Measurements from ENCODE around the gene TPX2. TPM values are rescaled to one million over a fixed set of nuclear protein-coding genes. Genes with fewer than 3 reads are reported as not detected.

The TPX2 gene
- total and polyA plus RNA-seq, 10 of the 15 experiments (the other 5 are each of a cell fraction or from before 2014, with no cell fraction given) = 29.7 to 144 (median 89.0) TPM

- FAIRE-seq = no peak
- no peak overlapping the region for H3K9ac ChIP-seq (ENCODE audit: control insufficient read depth, insufficient read depth, low read length)
- no peaks in the 10 kb centered on the region for H4K20me1 ChIP-seq (ENCODE audit: control insufficient read depth, insufficient read depth)
- no peaks in the 10 kb centered on the region for H3K79me2 ChIP-seq (ENCODE audit: control insufficient read depth, insufficient read depth, low read length)
- H3K36me3 ChIP-seq (ENCODE audit: control insufficient read depth in 2 of 2, insufficient read depth in 2 of 2, low read length in 1 of 2) = no peaks in the 10 kb centered on the region; a peak in 1 of 4 replicates
- H3K4me3 ChIP-seq = no peak overlapping the region
- in situ Hi-C loops (cut with MboI) (no loop called here), intact Hi-C loops (cut with micrococcal nuclease; ENCODE audit: unreplicated experiment) (no loop called here)
- ChIA-PET SMC1A (ENCODE audit: uncharacterized antibody, unreplicated experiment) (no interaction called here), RAD21 (ENCODE audit: unreplicated experiment) (no interaction called here), POLR2A (no interaction called here), CTCF (interaction anchor here (1.3 to 1.4 kb wide), 2 partner anchors 10 to 200 kb away, joined by 3 to 5 read pairs; no protein-coding TSS in a partner anchor)
- whole genome bisulfite sequencing (ENCODE audit: insufficient coverage, insufficient replicate concordance, low lambda C conversion rate, missing lambda C conversion rate) = 78% methylated on average over 17 of the region's 17 CpGs
- H3K4me1 ChIP-seq (ENCODE audit: control insufficient read depth, insufficient read depth, low read length) = peaks cover 8% of the 10 kb centered on the region; the same call in 1 of the 2 replicates
- H2AFZ ChIP-seq (ENCODE audit: control insufficient read depth, low read depth, low read length) = no peak overlapping the region
- no peak for ATAC-seq
- H3K27me3 ChIP-seq (replicated peaks in 1 of 2; ENCODE audit: control insufficient read depth in 2 of 2, insufficient read depth in 2 of 2, low read length in 1 of 2) = no peaks in the 10 kb centered on the region
- no peak overlapping the region for H3K27ac ChIP-seq (ENCODE audit: control insufficient read depth, insufficient read depth)
- DNase-seq (ENCODE audit: low read depth, low spot score) = no peak
- BruUV-seq (replicated peaks) = no TSS peak
- H3K9me3 ChIP-seq (replicated peaks; ENCODE audit: control insufficient read depth, insufficient read depth, low read length) = no peaks in the 10 kb centered on the region
- H3K4me2 ChIP-seq (ENCODE audit: control insufficient read depth, insufficient read depth) = no peak overlapping the region
- TF ChIP-seq SREBF2 (IDR thresholded peaks at IDR 0.05; ENCODE audit: low read length) (no peak), KAT2A (conservative IDR thresholded peaks at IDR 0.05; ENCODE audit: control insufficient read depth, low read depth, low read length) (no peak), RELA (IDR thresholded peaks at IDR 0.05; ENCODE audit: borderline replicate concordance, partially characterized antibody) (no peak), CTCF (IDR thresholded peaks at IDR 0.05 in 2 of 3, conservative IDR thresholded peaks at IDR 0.05 in 1 of 3; ENCODE audit: control insufficient read depth in 2 of 3, extremely low read depth in 1 of 3, insufficient read depth in 1 of 3, low read depth in 3 of 3, low read length in 3 of 3) (no peak), IKZF1 (conservative IDR thresholded peaks at IDR 0.05) (no peak), GATAD2B (conservative IDR thresholded peaks at IDR 0.05; ENCODE audit: low read depth) (no peak), MYB (IDR thresholded peaks at IDR 0.05; ENCODE audit: borderline replicate concordance, low read depth, low read length) (no peak), MEF2A (IDR thresholded peaks at IDR 0.05; ENCODE audit: insufficient read depth, low read depth, low read length) (no peak), BCLAF1 (IDR thresholded peaks at IDR 0.05) (no peak), SUZ12 (IDR thresholded peaks at IDR 0.05; ENCODE audit: unreplicated experiment) (no peak)
- TF ChIP-seq, protein P1, sequence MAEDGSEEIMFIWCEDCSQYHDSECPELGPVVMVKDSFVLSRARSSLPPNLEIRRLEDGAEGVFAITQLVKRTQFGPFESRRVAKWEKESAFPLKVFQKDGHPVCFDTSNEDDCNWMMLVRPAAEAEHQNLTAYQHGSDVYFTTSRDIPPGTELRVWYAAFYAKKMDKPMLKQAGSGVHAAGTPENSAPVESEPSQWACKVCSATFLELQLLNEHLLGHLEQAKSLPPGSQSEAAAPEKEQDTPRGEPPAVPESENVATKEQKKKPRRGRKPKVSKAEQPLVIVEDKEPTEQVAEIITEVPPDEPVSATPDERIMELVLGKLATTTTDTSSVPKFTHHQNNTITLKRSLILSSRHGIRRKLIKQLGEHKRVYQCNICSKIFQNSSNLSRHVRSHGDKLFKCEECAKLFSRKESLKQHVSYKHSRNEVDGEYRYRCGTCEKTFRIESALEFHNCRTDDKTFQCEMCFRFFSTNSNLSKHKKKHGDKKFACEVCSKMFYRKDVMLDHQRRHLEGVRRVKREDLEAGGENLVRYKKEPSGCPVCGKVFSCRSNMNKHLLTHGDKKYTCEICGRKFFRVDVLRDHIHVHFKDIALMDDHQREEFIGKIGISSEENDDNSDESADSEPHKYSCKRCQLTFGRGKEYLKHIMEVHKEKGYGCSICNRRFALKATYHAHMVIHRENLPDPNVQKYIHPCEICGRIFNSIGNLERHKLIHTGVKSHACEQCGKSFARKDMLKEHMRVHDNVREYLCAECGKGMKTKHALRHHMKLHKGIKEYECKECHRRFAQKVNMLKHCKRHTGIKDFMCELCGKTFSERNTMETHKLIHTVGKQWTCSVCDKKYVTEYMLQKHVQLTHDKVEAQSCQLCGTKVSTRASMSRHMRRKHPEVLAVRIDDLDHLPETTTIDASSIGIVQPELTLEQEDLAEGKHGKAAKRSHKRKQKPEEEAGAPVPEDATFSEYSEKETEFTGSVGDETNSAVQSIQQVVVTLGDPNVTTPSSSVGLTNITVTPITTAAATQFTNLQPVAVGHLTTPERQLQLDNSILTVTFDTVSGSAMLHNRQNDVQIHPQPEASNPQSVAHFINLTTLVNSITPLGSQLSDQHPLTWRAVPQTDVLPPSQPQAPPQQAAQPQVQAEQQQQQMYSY (CRISPR knock-in tag; IDR thresholded peaks at IDR 0.05) = no peak
- TF ChIP-seq, protein P2, sequence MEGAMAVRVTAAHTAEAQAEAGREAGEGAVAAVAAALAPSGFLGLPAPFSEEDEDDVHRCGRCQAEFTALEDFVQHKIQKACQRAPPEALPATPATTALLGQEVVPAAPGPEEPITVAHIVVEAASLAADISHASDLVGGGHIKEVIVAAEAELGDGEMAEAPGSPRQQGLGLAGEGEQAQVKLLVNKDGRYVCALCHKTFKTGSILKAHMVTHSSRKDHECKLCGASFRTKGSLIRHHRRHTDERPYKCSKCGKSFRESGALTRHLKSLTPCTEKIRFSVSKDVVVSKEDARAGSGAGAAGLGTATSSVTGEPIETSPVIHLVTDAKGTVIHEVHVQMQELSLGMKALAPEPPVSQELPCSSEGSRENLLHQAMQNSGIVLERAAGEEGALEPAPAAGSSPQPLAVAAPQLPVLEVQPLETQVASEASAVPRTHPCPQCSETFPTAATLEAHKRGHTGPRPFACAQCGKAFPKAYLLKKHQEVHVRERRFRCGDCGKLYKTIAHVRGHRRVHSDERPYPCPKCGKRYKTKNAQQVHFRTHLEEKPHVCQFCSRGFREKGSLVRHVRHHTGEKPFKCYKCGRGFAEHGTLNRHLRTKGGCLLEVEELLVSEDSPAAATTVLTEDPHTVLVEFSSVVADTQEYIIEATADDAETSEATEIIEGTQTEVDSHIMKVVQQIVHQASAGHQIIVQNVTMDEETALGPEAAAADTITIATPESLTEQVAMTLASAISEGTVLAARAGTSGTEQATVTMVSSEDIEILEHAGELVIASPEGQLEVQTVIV (IDR thresholded peaks at IDR 0.05; ENCODE audit: borderline replicate concordance, partially characterized antibody) = no peak
Measured at GRCh38 chr20:31831771-31832306, 92.7 kb downstream of the TPX2 start.
